Endothelial cell of umbilical vein (primary cell): ENCODE measurements around the gene RTL10.

ENCODE experiments used
- FOS ChIP-seq: IDR thresholded peaks from 2 replicates; pipeline ENCODE4 v1.6.1; 2011; ENCODE audit warnings: mild to moderate bottlenecking, low read length, moderate library complexity, borderline replicate concordance; ENCODE audit not compliant: insufficient read depth
- GATA2 ChIP-seq: IDR thresholded peaks from 2 replicates; pipeline ENCODE4 v1.7.0; 2011; ENCODE audit warnings: low read depth, mild to moderate bottlenecking, moderate library complexity, mixed read lengths, low read length; ENCODE audit not compliant: insufficient read length, insufficient read depth
- POLR2A ChIP-seq: IDR thresholded peaks from 2 replicates; pipeline ENCODE4 v1.6.1; 2012; ENCODE audit warnings: low read depth, mild to moderate bottlenecking, control low read depth, low read length
- POLR2AphosphoS5 ChIP-seq: IDR thresholded peaks from 2 replicates; pipeline ENCODE4 v1.6.1; 2012; ENCODE audit warnings: low read depth, mild to moderate bottlenecking, control low read depth, low read length, moderate library complexity; ENCODE audit not compliant: insufficient read depth
- TF ChIP-seq, protein P1 (sequence below), 2 donors: IDR thresholded peaks; 1 replicate in 1 of 2; 2 replicates in 1 of 2; pipeline ENCODE4 v1.5.1; 2011; ENCODE audit warnings: low read length in 2 of 2, mild to moderate bottlenecking in 2 of 2, moderate library complexity in 2 of 2, control low read depth in 1 of 2, inconsistent platforms in 1 of 2, low read depth in 1 of 2; ENCODE audit not compliant: insufficient read depth in 1 of 2; ENCODE audit errors: extremely low read depth in 1 of 2
- TF ChIP-seq, protein P2 (sequence below): IDR thresholded peaks from 2 replicates; pipeline ENCODE4 v1.6.1; 2011; ENCODE audit not compliant: insufficient read depth, insufficient read length

DNA sequence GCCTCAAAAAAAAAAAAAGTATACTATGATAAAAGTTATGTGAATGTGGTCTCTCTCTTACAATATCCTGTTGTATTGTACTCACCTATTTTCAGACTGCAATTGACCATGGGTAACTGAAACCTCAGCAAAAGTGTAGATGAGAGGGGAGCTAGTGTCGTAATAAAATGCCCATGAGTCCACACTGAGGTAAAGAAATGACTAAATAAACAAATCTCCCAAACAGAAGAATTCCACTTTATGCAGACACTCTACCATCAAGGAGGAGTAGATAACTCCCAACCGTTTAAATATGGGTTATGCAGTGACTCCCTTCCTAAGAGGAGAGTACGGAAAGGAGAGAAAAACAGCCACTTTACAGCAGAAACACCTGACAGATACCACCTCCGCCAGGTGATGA lies 14.6 kb downstream of the RTL10 start:
- TF ChIP-seq FOS (no peak), POLR2AphosphoS5 (no peak), POLR2A (no peak), GATA2 (no peak)
- TF ChIP-seq, protein P1, sequence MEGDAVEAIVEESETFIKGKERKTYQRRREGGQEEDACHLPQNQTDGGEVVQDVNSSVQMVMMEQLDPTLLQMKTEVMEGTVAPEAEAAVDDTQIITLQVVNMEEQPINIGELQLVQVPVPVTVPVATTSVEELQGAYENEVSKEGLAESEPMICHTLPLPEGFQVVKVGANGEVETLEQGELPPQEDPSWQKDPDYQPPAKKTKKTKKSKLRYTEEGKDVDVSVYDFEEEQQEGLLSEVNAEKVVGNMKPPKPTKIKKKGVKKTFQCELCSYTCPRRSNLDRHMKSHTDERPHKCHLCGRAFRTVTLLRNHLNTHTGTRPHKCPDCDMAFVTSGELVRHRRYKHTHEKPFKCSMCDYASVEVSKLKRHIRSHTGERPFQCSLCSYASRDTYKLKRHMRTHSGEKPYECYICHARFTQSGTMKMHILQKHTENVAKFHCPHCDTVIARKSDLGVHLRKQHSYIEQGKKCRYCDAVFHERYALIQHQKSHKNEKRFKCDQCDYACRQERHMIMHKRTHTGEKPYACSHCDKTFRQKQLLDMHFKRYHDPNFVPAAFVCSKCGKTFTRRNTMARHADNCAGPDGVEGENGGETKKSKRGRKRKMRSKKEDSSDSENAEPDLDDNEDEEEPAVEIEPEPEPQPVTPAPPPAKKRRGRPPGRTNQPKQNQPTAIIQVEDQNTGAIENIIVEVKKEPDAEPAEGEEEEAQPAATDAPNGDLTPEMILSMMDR (IDR thresholded peaks at IDR 0.05; ENCODE audit: extremely low read depth in 1 of 2, insufficient read depth in 1 of 2, low read depth in 1 of 2, low read length in 2 of 2): no peak
- TF ChIP-seq, protein P2, sequence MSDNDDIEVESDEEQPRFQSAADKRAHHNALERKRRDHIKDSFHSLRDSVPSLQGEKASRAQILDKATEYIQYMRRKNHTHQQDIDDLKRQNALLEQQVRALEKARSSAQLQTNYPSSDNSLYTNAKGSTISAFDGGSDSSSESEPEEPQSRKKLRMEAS: no peak
